Thyroid gland (tissue), 4 donors: ENCODE measurements around the gene POU2AF1.

Source experiments
- POLR2A ChIP-seq, 2 donors: fragments of 450-650 bp; IDR thresholded peaks; one replicate each; pipeline ENCODE4 v1.6.1; 2017; ENCODE audit warnings: antibody characterized with exemption in 2 of 2, mild to moderate bottlenecking in 2 of 2, moderate library complexity in 1 of 2
- TF ChIP-seq, protein P1 (sequence below), 6 experiments: fragments of 200-600 bp in 3 of 6; fragments of 450-650 bp in 3 of 6; sonication (generic) in 3 of 6; IDR thresholded peaks; one replicate each; pipeline ENCODE4 v1.5.1; 2016 to 2019; ENCODE audit warnings: antibody characterized with exemption in 6 of 6, mild to moderate bottlenecking in 2 of 6, inconsistent platforms in 1 of 6, moderate library complexity in 1 of 6

DNA sequence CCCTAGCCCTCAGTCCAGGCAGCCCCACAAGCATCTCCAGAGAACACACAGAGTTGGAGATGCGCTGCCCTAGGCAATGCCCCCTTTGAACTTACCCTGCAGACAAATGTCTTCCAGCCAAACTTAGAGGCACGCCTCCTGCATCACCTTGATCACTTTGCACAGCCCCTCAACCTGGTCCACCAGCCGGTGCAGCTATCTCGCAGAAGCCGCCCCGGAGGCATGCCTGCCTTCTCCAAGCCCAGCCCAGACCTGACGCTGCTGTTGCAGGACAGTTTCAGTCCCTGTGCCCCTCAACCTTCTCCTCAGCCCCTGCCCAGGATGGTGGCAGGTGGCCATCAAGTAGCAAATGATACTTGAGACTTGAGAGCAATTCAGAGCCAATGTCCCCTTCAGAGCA, 16.7 kb upstream of the POU2AF1 start:
- TF ChIP-seq, protein P1, sequence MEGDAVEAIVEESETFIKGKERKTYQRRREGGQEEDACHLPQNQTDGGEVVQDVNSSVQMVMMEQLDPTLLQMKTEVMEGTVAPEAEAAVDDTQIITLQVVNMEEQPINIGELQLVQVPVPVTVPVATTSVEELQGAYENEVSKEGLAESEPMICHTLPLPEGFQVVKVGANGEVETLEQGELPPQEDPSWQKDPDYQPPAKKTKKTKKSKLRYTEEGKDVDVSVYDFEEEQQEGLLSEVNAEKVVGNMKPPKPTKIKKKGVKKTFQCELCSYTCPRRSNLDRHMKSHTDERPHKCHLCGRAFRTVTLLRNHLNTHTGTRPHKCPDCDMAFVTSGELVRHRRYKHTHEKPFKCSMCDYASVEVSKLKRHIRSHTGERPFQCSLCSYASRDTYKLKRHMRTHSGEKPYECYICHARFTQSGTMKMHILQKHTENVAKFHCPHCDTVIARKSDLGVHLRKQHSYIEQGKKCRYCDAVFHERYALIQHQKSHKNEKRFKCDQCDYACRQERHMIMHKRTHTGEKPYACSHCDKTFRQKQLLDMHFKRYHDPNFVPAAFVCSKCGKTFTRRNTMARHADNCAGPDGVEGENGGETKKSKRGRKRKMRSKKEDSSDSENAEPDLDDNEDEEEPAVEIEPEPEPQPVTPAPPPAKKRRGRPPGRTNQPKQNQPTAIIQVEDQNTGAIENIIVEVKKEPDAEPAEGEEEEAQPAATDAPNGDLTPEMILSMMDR (IDR thresholded peaks at IDR 0.05) = no peak
- TF ChIP-seq POLR2A (IDR thresholded peaks at IDR 0.05) = no peak
